HUDEP-2 (cell line): ENCODE measurements around the gene IL17REL.

Source experiments
- DNase-seq, 76 experiments: peaks; one replicate each; lab custom pipeline; 2025; ENCODE audit not compliant: unreplicated experiment in 76 of 76; lab: John Stamatoyannopoulos, UW

IL17REL gene

DNA sequence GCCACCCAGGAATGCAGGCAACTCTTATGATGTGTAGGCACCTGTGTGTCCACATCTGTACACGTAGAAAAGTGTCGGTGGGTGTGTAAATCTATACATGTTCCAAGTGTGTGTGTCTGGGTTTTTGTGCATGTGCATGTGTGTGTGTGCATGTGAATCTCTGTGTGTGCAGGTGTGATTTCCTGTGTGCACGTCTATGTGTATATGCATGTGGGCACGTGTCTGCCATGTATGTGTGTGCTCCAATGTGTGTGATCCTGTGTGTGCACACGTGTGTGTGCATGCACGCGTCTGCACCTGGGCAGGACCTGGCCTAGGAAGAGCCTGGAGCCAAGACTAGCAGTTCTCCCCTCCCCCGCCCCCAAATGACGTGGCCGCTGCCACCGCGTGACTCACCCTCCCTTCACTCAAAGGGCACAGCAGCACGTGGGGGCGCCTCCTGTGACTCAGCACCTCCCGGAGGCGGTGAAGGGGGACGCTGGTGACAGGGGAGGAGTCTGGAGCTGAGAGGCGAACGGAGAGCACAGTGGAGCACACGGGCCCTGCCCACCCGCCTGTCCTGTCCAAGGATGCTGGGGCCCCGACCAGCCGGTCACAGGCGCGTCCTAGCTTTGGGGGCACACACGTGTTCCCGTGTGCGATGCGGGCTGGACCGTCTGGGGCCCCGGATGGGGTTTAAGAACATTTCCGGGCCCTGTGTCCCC, 41.9 kb downstream of the IL17REL start:
- peak in 74 of 76 experiments; percentile 55 to 98 (median 94) for DNase-seq

DNA sequence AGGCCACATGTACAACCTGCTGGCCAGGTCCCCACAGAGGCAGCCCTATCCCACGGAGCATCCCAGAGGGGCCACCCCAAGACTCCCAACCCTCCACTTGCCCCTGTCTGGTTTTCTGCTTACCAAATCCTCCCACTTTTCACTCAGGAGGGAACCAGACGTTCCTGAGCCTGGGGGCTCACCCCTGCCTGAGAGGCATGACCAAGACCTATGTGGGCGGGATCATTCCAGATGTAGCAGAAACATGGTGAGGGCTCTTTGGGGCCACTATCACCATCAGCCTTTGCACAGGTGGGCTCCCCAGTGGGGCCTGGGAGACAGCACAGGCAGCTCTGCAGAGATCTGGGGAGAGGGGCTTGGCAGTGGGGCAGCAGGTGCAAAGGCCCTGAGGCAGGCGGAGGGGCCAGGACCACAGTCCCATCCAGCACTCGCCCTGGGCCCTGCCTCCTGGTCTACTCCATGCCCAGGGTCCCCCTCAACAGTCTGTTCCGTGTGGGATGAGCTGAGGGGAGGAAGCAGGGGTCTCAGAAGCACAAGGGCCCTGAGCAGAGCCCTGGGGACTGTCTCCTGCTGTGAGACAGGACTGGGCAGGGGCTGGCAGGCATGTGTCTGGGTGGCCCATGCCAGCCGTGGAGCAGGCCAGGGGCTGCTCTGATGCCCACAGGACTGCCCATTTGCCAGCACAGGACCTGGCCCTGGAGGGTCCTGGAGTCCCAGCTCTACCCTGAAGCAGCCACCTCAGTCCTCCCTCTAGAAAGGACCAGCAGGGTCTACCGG, 42.6 kb downstream of the IL17REL start:
- DNase-seq = no peak

DNA sequence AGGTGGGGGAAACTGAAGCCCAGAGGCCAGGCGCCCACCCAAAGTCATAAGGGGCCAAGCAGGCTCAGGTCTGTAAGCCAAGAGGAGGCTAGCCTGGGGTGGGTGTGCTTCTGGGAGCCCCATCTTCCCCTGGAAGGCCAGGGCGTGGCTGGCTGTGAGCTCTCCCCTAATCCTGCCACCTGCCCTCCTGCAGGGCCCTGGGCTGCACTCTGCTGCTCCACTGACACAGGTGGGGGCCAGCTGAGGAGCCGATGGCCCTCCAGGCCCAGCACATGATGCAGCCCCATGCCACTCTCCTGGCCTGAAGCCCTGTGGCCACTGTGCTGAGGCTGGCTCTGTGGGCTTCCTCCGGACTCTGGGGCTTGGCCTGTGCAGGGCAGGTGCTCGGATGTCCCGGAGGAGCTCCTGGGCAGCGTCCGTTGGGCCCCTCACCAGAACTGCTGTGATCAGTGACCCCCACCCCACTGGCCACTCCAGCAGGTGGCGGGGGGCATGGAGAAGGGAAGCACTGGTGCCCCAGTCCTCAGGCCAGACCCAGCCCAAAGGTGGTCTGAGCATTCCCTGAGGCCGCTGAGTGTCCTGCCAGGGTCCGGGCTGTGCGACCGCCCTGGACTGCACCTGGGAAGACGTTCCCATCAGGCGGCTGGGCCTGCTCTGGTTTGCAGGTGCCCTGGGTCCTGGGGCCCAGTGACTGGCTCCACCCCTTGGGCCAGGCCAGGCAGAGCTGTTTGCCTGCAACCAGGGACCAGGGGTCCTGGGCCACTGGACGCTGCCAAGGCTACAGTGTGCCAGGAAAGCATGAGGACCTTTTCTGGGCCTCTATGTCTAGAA, 43.5 kb downstream of the IL17REL start:
- no peak for DNase-seq

DNA sequence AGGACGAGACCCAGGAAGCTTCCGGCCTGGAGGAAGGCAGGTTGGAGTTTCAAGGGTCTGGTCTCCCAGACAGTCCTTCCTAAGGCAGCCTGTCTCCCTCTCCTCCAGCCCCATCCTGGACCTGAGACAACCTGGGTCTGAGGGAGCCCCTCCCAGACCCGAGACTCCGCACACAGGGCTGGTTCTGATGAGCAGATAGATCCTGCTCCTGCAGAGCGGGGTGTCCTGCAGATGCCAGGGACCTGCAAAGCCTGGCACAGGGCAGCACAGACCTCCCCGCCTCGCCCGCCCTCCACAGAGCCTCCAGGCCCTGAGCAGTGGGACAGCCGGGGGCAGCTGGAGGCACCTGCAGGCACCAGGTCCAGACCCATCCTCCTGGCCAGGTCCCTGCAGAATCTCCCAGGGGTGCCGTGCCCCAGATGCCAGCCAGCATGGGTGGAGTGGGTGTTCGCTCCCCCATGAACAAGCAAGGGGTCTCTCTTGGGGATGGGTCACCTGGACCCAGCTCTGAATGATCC, 44.2 kb downstream of the IL17REL start:
- no peak for DNase-seq

DNA sequence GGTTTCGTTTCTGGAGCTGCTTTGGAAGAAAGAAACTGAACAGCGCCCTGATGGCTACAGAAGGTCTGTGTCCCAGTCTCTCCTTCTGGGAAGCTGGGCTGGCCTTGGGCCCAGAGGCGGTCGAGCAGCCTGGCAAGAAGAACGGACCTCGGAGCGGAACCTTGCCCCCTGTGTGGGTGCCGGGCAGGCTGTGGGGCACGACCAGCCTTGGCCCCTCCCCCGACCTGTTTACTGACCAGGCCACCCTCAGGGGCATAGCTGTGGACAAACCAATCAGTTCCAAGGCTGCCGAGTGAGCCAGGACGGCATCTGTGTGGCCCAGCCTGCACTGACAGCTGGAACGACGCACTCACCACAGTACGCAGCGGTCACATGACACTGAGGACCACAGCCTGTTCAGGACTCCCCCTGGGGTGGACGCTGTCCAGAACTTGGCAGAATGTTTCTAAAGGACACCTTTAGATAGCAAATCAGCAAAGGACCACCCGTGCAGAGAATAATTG, 44.8 kb downstream of the IL17REL start:
- no peak for DNase-seq

DNA sequence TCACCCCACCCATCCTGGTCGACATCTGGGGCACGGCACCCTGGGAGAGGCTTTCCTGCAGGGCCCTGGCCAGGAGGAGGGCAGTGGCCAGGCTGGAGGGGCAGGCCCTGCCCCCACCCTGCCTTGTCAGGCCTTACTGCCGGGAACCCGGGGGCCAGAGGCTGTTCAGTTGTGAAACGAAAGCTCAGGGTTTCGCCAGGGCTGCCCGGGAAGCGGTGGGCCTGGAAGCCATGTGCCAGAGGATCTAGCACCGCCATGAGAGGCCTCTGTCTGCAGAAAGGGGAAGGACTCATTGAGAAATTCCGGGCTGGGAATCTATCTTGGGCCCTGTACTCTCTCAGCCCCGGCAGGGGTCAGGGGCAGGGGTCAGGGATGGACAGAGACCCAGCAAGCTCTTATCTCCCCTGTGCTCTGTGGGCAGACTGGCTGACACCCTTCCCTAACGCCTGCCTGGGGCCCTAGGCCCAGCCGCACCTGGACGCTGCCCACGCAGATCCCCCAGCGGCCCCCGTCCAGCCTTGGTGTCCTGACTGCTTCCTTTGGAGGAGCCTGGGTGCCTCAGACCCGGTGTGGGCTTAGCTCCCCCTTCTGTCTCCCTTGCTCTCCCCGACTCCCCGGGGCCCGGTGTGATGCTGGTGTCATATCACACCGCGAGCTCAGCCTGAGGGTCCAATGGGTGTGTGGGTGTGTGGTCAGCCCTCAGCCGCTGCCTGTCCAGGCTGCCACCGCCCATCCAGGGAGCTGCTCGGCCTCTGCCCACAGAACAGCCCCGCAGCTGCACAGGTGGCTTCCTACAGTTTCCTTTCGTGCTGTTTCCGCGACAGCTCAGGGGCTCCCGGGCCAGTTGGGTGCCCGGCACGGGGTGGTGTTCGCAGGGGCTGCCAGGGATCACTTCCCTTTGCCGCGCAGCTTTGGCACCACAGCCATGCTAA, 45.5 kb downstream of the IL17REL start:
- no peak for DNase-seq

DNA sequence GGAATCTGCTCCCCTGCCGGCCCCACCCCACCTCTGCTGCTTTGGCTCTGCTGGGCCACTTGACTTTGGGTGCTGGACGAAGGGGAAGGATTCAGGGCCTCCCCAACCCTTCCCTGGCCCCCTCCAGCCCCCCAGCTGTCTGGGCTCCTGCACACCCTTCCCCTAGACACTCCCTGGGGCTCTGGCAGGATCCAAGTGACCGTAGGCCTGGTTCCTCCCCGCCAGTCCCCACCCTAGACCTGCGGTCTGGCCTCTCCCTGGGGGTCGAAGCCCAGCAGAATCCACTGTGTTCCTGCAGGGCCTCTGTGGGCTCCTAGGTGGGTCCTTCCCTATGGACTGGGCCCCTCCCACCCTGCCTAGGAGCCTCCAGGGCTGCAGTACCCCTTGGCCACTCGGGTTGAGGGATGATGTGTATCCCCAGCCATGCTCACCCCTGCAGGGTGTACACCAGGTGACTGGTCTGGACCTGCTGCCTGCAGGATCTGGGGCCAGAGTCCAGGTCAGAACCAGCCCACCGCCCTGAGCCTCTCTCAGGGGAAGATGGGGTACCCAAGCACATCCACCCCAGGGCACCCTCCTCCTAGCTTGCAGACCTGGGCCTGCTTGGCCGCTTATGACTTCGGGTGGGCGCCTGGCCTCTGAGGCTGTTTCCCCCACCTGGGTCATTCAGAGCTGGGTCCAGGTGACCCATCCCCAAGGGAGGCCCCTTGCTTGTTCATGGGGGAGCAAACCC, 46.4 kb downstream of the IL17REL start:
- DNase-seq = no peak

DNA sequence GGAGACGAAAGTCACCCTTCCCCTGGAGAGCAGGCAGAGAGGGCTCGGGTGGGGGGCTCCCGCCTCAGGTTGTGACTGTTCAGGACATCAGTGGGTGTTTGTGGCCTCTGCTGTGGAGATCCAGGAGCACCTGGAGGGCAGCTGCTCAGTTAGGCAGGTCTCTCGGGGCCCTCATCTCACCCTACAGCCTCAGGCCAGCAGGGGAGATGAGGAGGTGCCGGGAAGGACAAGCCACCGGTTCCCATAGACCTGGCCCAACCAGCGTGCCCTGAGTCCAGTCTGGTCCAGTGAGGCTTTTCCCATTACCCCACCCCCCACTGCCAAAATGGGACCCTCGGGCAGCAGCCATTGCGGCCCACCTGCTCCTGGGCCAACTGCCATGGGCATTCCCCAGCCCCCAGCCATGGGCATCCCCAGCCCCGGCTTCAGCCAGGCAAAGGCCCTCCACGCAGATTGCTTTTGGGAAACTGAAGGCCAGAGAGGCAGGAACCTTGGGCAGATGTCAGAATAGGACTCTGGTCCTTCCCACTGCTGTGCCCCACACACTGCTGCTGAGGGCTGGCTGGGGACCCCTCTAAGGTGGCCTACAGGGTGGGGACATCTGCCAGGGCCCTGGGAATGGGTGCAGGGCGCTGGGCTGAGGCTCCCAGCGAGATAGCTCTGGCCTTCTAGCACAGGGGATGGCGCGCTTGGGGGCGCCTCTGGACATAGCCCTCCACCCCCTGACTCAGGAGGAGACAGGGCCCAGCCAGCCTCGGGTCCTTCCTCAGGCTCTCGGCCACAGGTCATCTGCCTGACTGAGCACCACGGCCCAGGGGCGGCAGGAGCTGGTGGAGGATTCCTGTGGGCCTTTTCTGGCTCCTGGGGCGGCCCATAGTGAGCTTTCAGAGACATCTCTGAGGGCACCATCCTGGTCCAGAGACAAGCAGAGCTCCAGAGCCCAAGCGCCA, 47.2 kb downstream of the IL17REL start:
- DNase-seq = no peak

DNA sequence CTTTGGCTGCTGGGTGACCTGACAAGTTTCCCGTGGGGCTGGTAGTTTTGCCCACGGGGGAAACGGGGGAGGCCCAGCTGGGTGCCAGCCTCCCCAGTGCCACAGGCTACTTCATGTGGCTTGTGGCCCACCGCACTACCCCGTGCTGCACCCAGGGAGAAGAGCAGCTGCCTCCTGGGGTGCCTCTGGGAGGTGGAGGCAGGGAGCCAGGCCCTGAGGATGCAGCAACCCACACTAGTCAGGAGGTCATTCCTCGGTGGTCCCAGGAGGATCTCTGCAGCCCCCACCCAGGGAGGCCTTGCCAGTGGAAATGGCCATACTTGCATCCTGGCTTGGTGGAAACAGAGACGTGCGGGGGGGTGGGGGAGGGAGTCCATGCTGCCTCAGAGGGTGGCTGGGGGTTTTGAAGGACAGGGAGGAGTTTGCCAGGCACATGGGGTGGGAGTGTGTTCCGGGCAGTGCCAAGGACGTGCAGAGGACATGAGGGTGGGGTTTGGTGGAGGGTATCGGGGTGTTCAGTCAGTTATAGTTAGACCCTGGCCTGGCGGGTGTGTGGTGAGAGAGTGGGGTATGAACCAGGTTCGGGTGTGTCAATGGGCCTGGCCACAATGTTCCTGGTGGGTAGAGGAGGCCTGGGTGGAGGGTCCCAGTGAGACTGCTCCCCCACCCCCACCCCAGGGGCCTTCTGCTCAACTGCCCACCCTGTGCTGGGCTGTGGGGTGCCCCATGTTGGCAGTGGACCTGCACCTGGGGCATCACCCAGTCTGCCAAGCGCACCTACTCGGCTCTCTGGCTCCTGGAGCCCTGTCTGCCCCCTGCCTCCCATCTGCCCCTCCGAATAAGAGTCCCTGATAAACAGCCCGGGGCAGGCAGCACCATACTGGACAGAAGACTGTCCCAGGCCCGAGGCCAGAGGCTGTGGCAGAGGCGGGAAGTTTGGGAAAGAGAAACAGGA, 48.2 kb downstream of the IL17REL start:
- DNase-seq = no peak

DNA sequence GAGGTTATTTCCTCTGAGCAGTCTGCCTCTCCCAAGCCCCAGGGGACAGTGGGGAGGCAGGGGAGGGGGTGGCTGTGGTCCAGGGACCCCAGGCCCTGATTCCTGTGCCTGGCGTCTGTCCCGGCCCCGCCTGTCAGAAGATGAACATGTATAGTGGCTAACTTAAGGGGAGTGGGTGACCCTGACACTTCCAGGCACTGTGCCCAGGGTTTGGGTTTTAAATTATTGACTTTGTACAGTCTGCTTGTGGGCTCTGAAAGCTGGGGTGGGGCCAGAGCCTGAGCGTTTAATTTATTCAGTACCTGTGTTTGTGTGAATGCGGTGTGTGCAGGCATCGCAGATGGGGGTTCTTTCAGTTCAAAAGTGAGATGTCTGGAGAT, 48.9 kb downstream of the IL17REL start:
- no peak for DNase-seq

DNA sequence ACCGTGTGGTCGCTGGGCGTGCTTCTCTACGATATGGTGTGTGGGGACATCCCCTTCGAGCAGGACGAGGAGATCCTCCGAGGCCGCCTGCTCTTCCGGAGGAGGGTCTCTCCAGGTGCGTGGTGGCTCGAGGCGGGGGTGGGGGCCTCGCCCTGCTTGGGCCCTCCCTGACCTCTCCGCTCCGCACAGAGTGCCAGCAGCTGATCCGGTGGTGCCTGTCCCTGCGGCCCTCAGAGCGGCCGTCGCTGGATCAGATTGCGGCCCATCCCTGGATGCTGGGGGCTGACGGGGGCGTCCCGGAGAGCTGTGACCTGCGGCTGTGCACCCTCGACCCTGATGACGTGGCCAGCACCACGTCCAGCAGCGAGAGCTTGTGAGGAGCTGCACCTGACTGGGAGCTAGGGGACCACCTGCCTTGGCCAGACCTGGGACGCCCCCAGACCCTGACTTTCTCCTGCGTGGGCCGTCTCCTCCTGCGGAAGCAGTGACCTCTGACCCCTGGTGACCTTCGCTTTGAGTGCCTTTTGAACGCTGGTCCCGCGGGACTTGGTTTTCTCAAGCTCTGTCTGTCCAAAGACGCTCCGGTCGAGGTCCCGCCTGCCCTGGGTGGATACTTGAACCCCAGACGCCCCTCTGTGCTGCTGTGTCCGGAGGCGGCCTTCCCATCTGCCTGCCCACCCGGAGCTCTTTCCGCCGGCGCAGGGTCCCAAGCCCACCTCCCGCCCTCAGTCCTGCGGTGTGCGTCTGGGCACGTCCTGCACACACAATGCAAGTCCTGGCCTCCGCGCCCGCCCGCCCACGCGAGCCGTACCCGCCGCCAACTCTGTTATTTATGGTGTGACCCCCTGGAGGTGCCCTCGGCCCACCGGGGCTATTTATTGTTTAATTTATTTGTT, 49.6 kb downstream of the IL17REL start:
- DNase-seq = no peak

DNA sequence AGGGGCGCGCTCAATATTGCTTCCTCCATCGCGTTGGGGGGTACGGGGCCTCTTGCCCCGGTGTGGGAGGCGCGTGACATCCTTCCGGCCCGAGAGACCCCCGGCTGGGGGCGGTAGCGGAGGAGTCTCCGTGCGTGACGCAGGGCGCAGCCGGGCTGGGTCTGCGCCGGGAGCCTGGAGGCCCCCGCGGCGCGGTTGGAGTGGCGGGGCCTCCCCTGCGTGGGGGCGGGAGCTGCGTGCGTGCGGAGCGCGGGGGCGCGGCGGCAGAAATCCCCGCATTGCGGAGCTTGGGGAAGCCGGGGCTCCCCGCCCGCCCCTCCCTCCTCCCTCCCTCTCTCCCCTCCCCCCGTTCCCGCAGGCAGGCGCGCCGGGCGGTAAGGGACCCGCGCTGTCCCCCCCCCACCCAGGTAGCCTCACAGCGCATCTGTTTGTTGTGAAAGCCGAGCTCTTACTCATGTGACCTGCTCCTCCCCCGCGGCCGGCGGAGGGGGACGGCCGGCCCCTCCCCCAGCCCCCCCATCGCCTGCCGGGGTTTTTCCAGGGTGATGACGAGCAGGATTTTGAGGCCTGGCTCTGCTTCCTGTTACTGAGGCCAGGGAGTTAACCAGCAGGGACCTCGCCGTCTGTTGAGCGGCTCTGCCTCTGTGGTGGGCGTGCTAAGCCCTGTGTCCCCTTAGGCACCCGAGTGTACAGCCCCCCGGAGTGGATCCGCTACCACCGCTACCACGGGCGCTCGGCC, 50.4 kb downstream of the IL17REL start:
- peak in 23 of 76 experiments; percentile 7 to 47 (median 24) for DNase-seq

DNA sequence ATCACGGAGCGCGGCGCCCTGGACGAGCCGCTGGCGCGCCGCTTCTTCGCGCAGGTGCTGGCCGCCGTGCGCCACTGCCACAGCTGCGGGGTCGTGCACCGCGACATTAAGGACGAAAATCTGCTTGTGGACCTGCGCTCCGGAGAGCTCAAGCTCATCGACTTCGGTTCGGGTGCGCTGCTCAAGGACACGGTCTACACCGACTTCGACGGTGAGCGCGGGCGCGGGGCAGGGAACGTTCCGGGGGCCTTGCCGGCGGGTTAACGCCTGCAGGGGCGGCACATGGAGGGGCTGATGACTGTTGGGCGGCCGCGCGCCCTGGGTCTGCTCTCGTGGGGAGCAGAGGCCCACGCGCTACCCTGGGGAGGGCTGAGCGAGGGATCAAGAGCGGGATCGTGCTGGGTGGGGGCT, 51.0 kb downstream of the IL17REL start:
- peak in 1 of 76 experiments; percentile 28 for DNase-seq

DNA sequence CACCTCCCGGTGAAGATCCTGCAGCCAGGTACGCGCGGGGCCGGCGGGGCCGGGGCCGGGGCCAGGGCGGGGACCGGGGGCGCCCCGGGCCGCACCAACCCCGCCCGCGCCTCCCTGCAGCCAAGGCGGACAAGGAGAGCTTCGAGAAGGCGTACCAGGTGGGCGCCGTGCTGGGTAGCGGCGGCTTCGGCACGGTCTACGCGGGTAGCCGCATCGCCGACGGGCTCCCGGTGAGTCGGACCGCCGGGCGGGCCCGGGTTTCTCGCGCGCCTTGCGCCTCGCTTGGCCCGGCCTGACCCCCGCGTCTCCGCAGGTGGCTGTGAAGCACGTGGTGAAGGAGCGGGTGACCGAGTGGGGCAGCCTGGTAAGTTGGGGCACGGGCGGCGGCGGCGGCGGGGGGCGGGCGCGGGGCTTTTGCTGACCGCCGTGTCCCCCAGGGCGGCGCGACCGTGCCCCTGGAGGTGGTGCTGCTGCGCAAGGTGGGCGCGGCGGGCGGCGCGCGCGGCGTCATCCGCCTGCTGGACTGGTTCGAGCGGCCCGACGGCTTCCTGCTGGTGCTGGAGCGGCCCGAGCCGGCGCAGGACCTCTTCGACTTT, 51.5 kb downstream of the IL17REL start:
- DNase-seq = peak in 30 of 76 experiments; percentile 12 to 60 (median 30)
